ENCODE data around the gene STK24. TPM values are rescaled to one million over a fixed set of nuclear protein-coding genes. Genes with fewer than 3 reads are reported as not detected.

The STK24 gene
- total RNA-seq, 1 donor, result 82.2 TPM

DNA sequence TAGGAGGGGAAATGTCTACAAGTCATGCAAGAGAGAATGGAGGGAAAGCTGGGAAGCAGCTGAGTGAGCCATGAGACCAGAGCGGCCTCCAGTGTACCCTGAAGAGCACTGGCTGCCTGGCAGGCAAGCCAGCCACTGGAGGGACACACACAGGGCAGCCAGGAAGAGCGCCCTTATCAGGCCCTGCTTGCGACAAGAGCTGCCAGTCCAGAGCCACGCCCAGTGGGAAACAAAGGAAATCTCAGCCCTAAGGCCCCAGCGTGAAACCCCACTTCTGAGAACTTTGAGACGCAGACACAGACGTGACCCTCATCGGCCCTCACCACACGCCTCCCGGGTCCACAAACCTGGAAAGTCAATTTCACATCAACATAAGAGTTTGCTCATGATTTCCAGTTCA lies 105.0 kb downstream of the STK24 start:
- Histone ChIP-seq H3K4me3 (ENCODE audit: insufficient read depth, low read length) (no peak overlapping the region), H3K9me3 (ENCODE audit: low read depth, low read length) (no peaks in the 10 kb centered on the region), H3K4me1 (ENCODE audit: insufficient read depth, low read length) (peaks cover 19% of the 10 kb centered on the region), H3K27me3 (ENCODE audit: insufficient read depth, low read length) (no peaks in the 10 kb centered on the region), H3K27ac (ENCODE audit: low read depth, low read length) (peak overlapping the region; percentile 24), H3K4me2 (ENCODE audit: insufficient read depth, low read length) (no peak overlapping the region), H4K20me1 (ENCODE audit: insufficient read depth, low read length) (peaks cover 3% of the 10 kb centered on the region), H2AFZ (ENCODE audit: low read length) (no peak overlapping the region), H3K36me3 (ENCODE audit: insufficient read depth, low read length) (peaks cover 48% of the 10 kb centered on the region), H3K79me2 (ENCODE audit: insufficient read depth, low read length) (peaks cover 76% of the 10 kb centered on the region)
- TF ChIP-seq, protein P1, sequence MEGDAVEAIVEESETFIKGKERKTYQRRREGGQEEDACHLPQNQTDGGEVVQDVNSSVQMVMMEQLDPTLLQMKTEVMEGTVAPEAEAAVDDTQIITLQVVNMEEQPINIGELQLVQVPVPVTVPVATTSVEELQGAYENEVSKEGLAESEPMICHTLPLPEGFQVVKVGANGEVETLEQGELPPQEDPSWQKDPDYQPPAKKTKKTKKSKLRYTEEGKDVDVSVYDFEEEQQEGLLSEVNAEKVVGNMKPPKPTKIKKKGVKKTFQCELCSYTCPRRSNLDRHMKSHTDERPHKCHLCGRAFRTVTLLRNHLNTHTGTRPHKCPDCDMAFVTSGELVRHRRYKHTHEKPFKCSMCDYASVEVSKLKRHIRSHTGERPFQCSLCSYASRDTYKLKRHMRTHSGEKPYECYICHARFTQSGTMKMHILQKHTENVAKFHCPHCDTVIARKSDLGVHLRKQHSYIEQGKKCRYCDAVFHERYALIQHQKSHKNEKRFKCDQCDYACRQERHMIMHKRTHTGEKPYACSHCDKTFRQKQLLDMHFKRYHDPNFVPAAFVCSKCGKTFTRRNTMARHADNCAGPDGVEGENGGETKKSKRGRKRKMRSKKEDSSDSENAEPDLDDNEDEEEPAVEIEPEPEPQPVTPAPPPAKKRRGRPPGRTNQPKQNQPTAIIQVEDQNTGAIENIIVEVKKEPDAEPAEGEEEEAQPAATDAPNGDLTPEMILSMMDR (IDR thresholded peaks at IDR 0.05; ENCODE audit: extremely low read depth, low read depth, low read length), result no peak
- no peak for DNase-seq (ENCODE audit: insufficient read length, low spot score, missing footprints)

DNA sequence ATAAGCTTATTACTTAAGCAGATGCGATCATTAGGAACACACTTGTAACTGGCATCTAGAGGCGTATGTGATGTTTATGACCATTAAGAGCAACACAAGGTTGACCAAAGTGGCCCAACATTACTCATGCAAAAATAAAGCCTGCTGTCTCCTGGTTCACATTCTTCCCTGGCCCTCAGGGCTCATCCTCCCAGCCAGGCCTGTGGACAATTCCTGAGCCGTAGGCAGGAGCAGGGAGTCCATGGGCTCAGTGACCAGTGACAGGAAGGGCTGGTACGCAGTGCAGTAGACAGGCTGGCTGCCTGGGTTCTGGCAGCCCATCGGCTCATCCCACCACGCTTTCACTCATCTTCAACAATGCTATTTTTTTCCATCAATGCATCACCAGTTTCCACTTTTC lies 106.0 kb downstream of the STK24 start:
- H3K36me3 ChIP-seq (ENCODE audit: insufficient read depth, low read length), result peaks cover 54% of the 10 kb centered on the region
- no peaks in the 10 kb centered on the region for H3K27me3 ChIP-seq (ENCODE audit: insufficient read depth, low read length)
- H3K27ac ChIP-seq (ENCODE audit: low read depth, low read length), result peak overlapping the region; percentile 24
- H3K4me2 ChIP-seq (ENCODE audit: insufficient read depth, low read length), result no peak overlapping the region
- H2AFZ ChIP-seq (ENCODE audit: low read length), result no peak overlapping the region
- peaks cover 74% of the 10 kb centered on the region for H3K79me2 ChIP-seq (ENCODE audit: insufficient read depth, low read length)
- no peak for DNase-seq (ENCODE audit: insufficient read length, low spot score, missing footprints)
- peaks cover 9% of the 10 kb centered on the region for H3K4me1 ChIP-seq (ENCODE audit: insufficient read depth, low read length)
- TF ChIP-seq, protein P1 (IDR thresholded peaks at IDR 0.05; ENCODE audit: extremely low read depth, low read depth, low read length), result no peak
- no peak overlapping the region for H3K4me3 ChIP-seq (ENCODE audit: insufficient read depth, low read length)
- peaks cover 3% of the 10 kb centered on the region for H4K20me1 ChIP-seq (ENCODE audit: insufficient read depth, low read length)
- no peaks in the 10 kb centered on the region for H3K9me3 ChIP-seq (ENCODE audit: low read depth, low read length)

DNA sequence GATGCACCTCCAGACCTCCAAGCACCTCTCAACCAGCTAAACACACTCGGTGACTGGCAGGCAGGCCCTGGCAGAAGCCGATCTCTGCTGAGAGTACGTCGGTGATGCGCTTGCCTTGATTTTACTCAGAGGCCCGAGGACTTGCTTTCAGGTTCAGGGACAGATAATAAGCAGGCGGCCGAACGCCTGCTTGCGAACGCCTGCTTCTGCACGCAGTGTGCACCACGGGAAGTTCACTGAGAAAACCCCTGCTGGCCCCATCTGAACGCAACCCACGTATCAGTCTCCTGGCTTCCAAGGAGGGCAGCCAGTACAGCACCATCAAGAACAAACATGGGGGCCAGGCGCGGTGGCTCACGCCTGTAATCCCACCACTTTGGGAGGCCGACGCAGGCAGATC lies 108.0 kb downstream of the STK24 start:
- TF ChIP-seq, protein P1 (IDR thresholded peaks at IDR 0.05; ENCODE audit: extremely low read depth, low read depth, low read length), result no peak
- Histone ChIP-seq H3K79me2 (ENCODE audit: insufficient read depth, low read length) (peaks cover 71% of the 10 kb centered on the region), H4K20me1 (ENCODE audit: insufficient read depth, low read length) (peaks cover 3% of the 10 kb centered on the region), H2AFZ (ENCODE audit: low read length) (no peak overlapping the region), H3K27me3 (ENCODE audit: insufficient read depth, low read length) (no peaks in the 10 kb centered on the region), H3K4me1 (ENCODE audit: insufficient read depth, low read length) (peaks cover 4% of the 10 kb centered on the region), H3K36me3 (ENCODE audit: insufficient read depth, low read length) (peaks cover 54% of the 10 kb centered on the region), H3K4me2 (ENCODE audit: insufficient read depth, low read length) (no peak overlapping the region), H3K4me3 (ENCODE audit: insufficient read depth, low read length) (no peak overlapping the region), H3K27ac (ENCODE audit: low read depth, low read length) (no peak overlapping the region), H3K9me3 (ENCODE audit: low read depth, low read length) (no peaks in the 10 kb centered on the region)
- no peak for DNase-seq (ENCODE audit: insufficient read length, low spot score, missing footprints)

DNA sequence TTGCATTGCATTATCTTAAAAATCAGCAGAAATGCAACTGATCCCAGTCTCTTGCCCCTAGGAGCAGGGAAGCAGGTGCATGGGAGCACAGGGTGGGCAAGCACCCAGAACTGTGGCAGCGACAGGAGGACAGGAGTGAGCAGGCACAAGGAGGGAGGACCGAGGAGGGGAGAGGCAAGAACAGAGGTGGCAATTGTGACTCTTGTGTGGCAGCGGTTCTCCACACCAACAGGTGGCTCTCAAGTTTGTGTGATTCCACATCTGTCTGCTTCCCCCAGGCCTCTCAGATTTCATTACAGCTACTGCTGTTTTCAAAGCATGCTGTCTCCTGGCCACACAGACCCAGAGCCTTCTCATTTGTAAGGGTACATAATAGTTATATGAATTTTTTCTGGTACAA lies 108.5 kb downstream of the STK24 start:
- Histone ChIP-seq H3K27ac (ENCODE audit: low read depth, low read length) (no peak overlapping the region), H3K4me2 (ENCODE audit: insufficient read depth, low read length) (no peak overlapping the region), H2AFZ (ENCODE audit: low read length) (no peak overlapping the region), H3K27me3 (ENCODE audit: insufficient read depth, low read length) (no peaks in the 10 kb centered on the region), H3K9me3 (ENCODE audit: low read depth, low read length) (no peaks in the 10 kb centered on the region), H3K36me3 (ENCODE audit: insufficient read depth, low read length) (peaks cover 51% of the 10 kb centered on the region), H3K4me3 (ENCODE audit: insufficient read depth, low read length) (no peak overlapping the region), H3K79me2 (ENCODE audit: insufficient read depth, low read length) (peaks cover 72% of the 10 kb centered on the region), H3K4me1 (ENCODE audit: insufficient read depth, low read length) (peaks cover 4% of the 10 kb centered on the region), H4K20me1 (ENCODE audit: insufficient read depth, low read length) (peaks cover 3% of the 10 kb centered on the region)
- TF ChIP-seq, protein P1 (IDR thresholded peaks at IDR 0.05; ENCODE audit: extremely low read depth, low read depth, low read length), result no peak
- peak; percentile 65 for DNase-seq (ENCODE audit: insufficient read length, low spot score, missing footprints)

All from osteoblast (primary cell).